HCT116 (cell line): ENCODE results near the gene ATP1B4. TPM values are rescaled to one million over a fixed set of nuclear protein-coding genes. Genes with fewer than 3 reads are reported as not detected.

Experiments used
- ATAC-seq: fragments of 200-7000 bp; cut with Tn5 transposase; 2 replicates; pipeline ENCODE4 v1.9.1; 2020; ENCODE audit warnings: mild to moderate bottlenecking, moderate library complexity
- BruUV-seq: library from RNA; stranded (reverse); fragments of 400-500 nt; replicated peaks from 2 replicates; lab custom pipeline; 2021; lab: Mats Ljungman, UMichigan
- CTCF ChIA-PET: fragments of 300-600 bp; sonication (Branson Sonifier 250); formaldehyde crosslinking; loops from one replicate; lab custom pipeline; 2021; ENCODE audit warnings: antibody characterized with exemption; lab: Charles Lee
- POLR2A ChIA-PET: fragments of 300-600, 350-600 bp; sonication (Branson Sonifier 250); formaldehyde crosslinking; loops from one replicate; lab custom pipeline; 2021; ENCODE audit warnings: antibody characterized with exemption; lab: Charles Lee
- RAD21 ChIA-PET, 2 experiments: fragments of 300-600 bp; sonication (Branson Sonifier 250); formaldehyde crosslinking; loops; one replicate each; lab custom pipeline; 2023; ENCODE audit warnings: low total read pairs in 2 of 2; ENCODE audit not compliant: uncharacterized antibody in 2 of 2, unreplicated experiment in 2 of 2, low non-redundant PET in 1 of 2; lab: Charles Lee
- DNase-seq: peaks from one replicate; pipeline ENCODE4 v3.0.0-alpha.2; 2010; ENCODE audit warnings: low read depth, low spot score
- H2AFZ ChIP-seq: fragments of 200-600 bp; shearing (Covaris generic), sonication (generic); 2 replicates; pipeline ENCODE4 v1.6.1; 2017; ENCODE audit warnings: low read depth, mixed run types, mixed read lengths, antibody characterized with exemption, low read length; ENCODE audit not compliant: poor library complexity, severe bottlenecking
- H3K27ac ChIP-seq: 2 replicates; pipeline ENCODE4 v1.5.1; 2012; ENCODE audit warnings: low read depth, low read length
- H3K27me3 ChIP-seq: fragments of 200-600 bp; sonication (generic); 2 replicates; pipeline ENCODE4 v1.6.1; 2016; ENCODE audit warnings: mixed run types, low read length, mixed read lengths; ENCODE audit not compliant: insufficient read depth
- H3K36me3 ChIP-seq, 2 experiments: fragments of 200-500 bp in 1 of 2; fragments of 200-600 bp in 1 of 2; sonication (Bioruptor generic) in 1 of 2; sonication (generic) in 1 of 2; 2 replicates each; pipeline versions ENCODE4 v1.5.1 to v1.6.1; 2014 to 2016; ENCODE audit warnings: low read length in 2 of 2, inconsistent platforms in 1 of 2, mixed read lengths in 1 of 2, mixed run types in 1 of 2; ENCODE audit not compliant: insufficient read depth in 2 of 2, control insufficient read depth in 1 of 2
- H3K4me1 ChIP-seq, 2 experiments: fragments of 200-600 bp in 1 of 2; sonication (generic) in 1 of 2; 2 replicates each; pipeline versions ENCODE4 v1.5.1 to v1.6.1; 2012 to 2017; ENCODE audit warnings: low read length in 2 of 2, inconsistent platforms in 1 of 2, mild to moderate bottlenecking in 1 of 2, mixed read lengths in 1 of 2, mixed run types in 1 of 2, moderate library complexity in 1 of 2; ENCODE audit not compliant: insufficient read depth in 2 of 2, control insufficient read depth in 1 of 2
- H3K4me2 ChIP-seq: fragments of 200-600 bp; sonication (generic); 2 replicates; pipeline ENCODE4 v1.6.1; 2017; ENCODE audit warnings: mixed run types, low read length, mixed read lengths
- H3K4me3 ChIP-seq, 2 experiments: fragments of 200-600 bp in 1 of 2; sonication (generic) in 1 of 2; replicated peaks in 1 of 2; 2 replicates each; pipeline ENCODE4 v1.5.1; 2011 to 2016; ENCODE audit warnings: low read length in 2 of 2, control low read depth in 1 of 2, low read depth in 1 of 2, mild to moderate bottlenecking in 1 of 2, mixed read lengths in 1 of 2, mixed run types in 1 of 2
- H3K79me2 ChIP-seq: fragments of 200-600 bp; sonication (generic); 2 replicates; pipeline ENCODE4 v1.6.1; 2017; ENCODE audit warnings: mild to moderate bottlenecking, mixed run types, low read length, moderate library complexity, mixed read lengths; ENCODE audit not compliant: insufficient read depth
- H3K9ac ChIP-seq: fragments of 200-600 bp; sonication (generic); 2 replicates; pipeline ENCODE4 v1.6.1; 2016; ENCODE audit warnings: low read length, mixed read lengths
- H3K9me2 ChIP-seq: fragments of 200-600 bp; sonication (generic), shearing (Covaris generic); 2 replicates; pipeline ENCODE4 v1.6.1; 2017; ENCODE audit warnings: mixed run types, mild to moderate bottlenecking, moderate library complexity; ENCODE audit not compliant: insufficient read depth
- H3K9me3 ChIP-seq, 2 experiments: fragments of 200-500 bp in 1 of 2; fragments of 200-600 bp in 1 of 2; sonication (Bioruptor generic) in 1 of 2; sonication (generic) in 1 of 2; 2 replicates each; pipeline ENCODE4 v1.6.1; 2014 to 2017; ENCODE audit warnings: low read length in 2 of 2, mixed read lengths in 2 of 2, inconsistent platforms in 1 of 2, low read depth in 1 of 2, mild to moderate bottlenecking in 1 of 2, mixed run types in 1 of 2, moderate library complexity in 1 of 2; ENCODE audit not compliant: control insufficient read depth in 1 of 2, insufficient read depth in 1 of 2
- H4K20me1 ChIP-seq: fragments of 200-600 bp; sonication (generic), shearing (Covaris generic); 2 replicates; pipeline ENCODE4 v1.6.1; 2017; ENCODE audit warnings: mixed run types, mild to moderate bottlenecking, moderate library complexity; ENCODE audit not compliant: insufficient read depth
- CEBPB ChIP-seq: IDR thresholded peaks from 2 replicates; pipeline ENCODE4 v1.6.1; 2012; ENCODE audit warnings: low read depth
- CTCF ChIP-seq, 3 experiments: fragments of 200-600 bp in 1 of 3; sonication (generic) in 1 of 3; IDR thresholded peaks in 2 of 3; conservative IDR thresholded peaks in 1 of 3; 2 replicates each; pipeline ENCODE4 v1.5.1; 2012 to 2017; ENCODE audit warnings: low read depth in 2 of 3, low read length in 2 of 3, antibody characterized with exemption in 1 of 3, borderline replicate concordance in 1 of 3, control low read depth in 1 of 3, mild to moderate bottlenecking in 1 of 3, mixed read lengths in 1 of 3, mixed run types in 1 of 3, moderate library complexity in 1 of 3; ENCODE audit not compliant: insufficient read depth in 1 of 3
- ELF1 ChIP-seq: IDR thresholded peaks from 2 replicates; pipeline ENCODE4 v1.6.1; 2012; ENCODE audit warnings: low read depth, borderline replicate concordance
- EZH2phosphoT487 ChIP-seq: fragments of 200-600 bp; IDR thresholded peaks from 2 replicates; pipeline ENCODE4 v1.6.1; 2018; ENCODE audit warnings: antibody characterized with exemption, borderline replicate concordance
- FOSL1 ChIP-seq: IDR thresholded peaks from 2 replicates; pipeline ENCODE4 v1.6.1; 2012; ENCODE audit warnings: low read depth
- JUND ChIP-seq: IDR thresholded peaks from 2 replicates; pipeline ENCODE4 v1.6.1; 2012
- MAX ChIP-seq: IDR thresholded peaks from 2 replicates; pipeline ENCODE4 v1.6.1; 2012
- RAD21 ChIP-seq: IDR thresholded peaks from 2 replicates; pipeline ENCODE4 v1.6.1; 2012; ENCODE audit warnings: low read depth, mild to moderate bottlenecking
- SIN3A ChIP-seq: IDR thresholded peaks from 2 replicates; pipeline ENCODE4 v1.6.1; 2012; ENCODE audit warnings: low read depth
- TCF7L2 ChIP-seq: IDR thresholded peaks from 2 replicates; pipeline ENCODE4 v1.7.0; 2011; ENCODE audit warnings: borderline replicate concordance, inconsistent platforms; ENCODE audit not compliant: insufficient read depth, insufficient read length; ENCODE audit errors: extremely low read depth
- YY1 ChIP-seq: IDR thresholded peaks from 2 replicates; pipeline ENCODE4 v1.6.1; 2011; ENCODE audit warnings: low read length, low read depth, moderate library complexity, mild to moderate bottlenecking; ENCODE audit not compliant: insufficient replicate concordance; ENCODE audit errors: extremely low read depth
- ZBTB33 ChIP-seq: IDR thresholded peaks from 2 replicates; pipeline ENCODE4 v1.6.1; 2011; ENCODE audit warnings: mild to moderate bottlenecking, low read length, moderate library complexity; ENCODE audit not compliant: insufficient replicate concordance; ENCODE audit errors: extremely low read depth
- ZNF274 ChIP-seq: fragments of 200-500 bp; sonication (Bioruptor generic); IDR thresholded peaks from 2 replicates; pipeline ENCODE4 v1.6.1; 2014; ENCODE audit warnings: mild to moderate bottlenecking, low read depth, low read length, inconsistent platforms
- intact Hi-C: fragments of 100-400 bp; cut with micrococcal nuclease; formaldehyde crosslinking; loops from 2 replicates; pipeline ENCODE4 v1.10.0; 2022
- total RNA-seq: library from RNA; stranded (reverse); gene quantifications from one replicate; pipeline ENCODE4 v1.2.1, GENCODE V29; 2021; ENCODE audit not compliant: unreplicated experiment

The ATP1B4 gene
- total RNA-seq, 1 experiment from 2014 or later, result not detected

GRCh38 chrX:120377179-120377578 is 15.3 kb downstream of the ATP1B4 start:
- H3K4me3 ChIP-seq, result no peak overlapping the region
- no peaks in the 10 kb centered on the region for H4K20me1 ChIP-seq
- no peak for ATAC-seq
- CTCF ChIA-PET, result interaction anchor here (1.2 kb wide), 1 partner anchor 109 kb away, joined by 3 read pairs; no protein-coding TSS in a partner anchor
- no peaks in the 10 kb centered on the region for H3K9me2 ChIP-seq
- no peaks in the 10 kb centered on the region for H3K4me1 ChIP-seq
- no peak overlapping the region for H3K9ac ChIP-seq
- no peaks in the 10 kb centered on the region for H3K9me3 ChIP-seq
- no peaks in the 10 kb centered on the region for H3K79me2 ChIP-seq
- H3K4me2 ChIP-seq, result no peak overlapping the region
- no peaks in the 10 kb centered on the region for H3K27me3 ChIP-seq
- BruUV-seq, result no TSS peak
- H2AFZ ChIP-seq, result no peak overlapping the region
- no peak overlapping the region for H3K27ac ChIP-seq
- intact Hi-C loops, result no loop called here
- no peak for TF ChIP-seq FOSL1
- TF ChIP-seq ELF1, result no peak
- TF ChIP-seq, all 23 proteins: peak for 0
- POLR2A ChIA-PET, result no interaction called here
- no peaks in the 10 kb centered on the region for H3K36me3 ChIP-seq
- no peak for DNase-seq
- RAD21 ChIA-PET, result no interaction called here

- no TSS peak for BruUV-seq
- Histone ChIP-seq H3K27me3 (no peaks in the 10 kb centered on the region), H3K27ac (no peak overlapping the region), H3K4me3 (no peak overlapping the region), H3K36me3 (no peaks in the 10 kb centered on the region), H3K79me2 (no peaks in the 10 kb centered on the region), H3K4me1 (no peaks in the 10 kb centered on the region)
- intact Hi-C loops, result no loop called here
- TF ChIP-seq SIN3A, result no peak
- TF ChIP-seq CEBPB, result no peak
- no peak for TF ChIP-seq ZNF274
- no peak for TF ChIP-seq RAD21
- no peak for TF ChIP-seq ELF1
- no peak for TF ChIP-seq TCF7L2
- TF ChIP-seq CTCF (IDR thresholded peaks at IDR 0.05 in 2 of 3, conservative IDR thresholded peaks at IDR 0.05 in 1 of 3; ENCODE audit: borderline replicate concordance in 1 of 3, insufficient read depth in 1 of 3, low read depth in 2 of 3, low read length in 2 of 3), result no peak
- TF ChIP-seq EZH2phosphoT487, result no peak
- no peak for TF ChIP-seq YY1
- no peak for TF ChIP-seq JUND
- no peak for TF ChIP-seq ZBTB33
- no peak for TF ChIP-seq MAX
- TF ChIP-seq, all 23 proteins: peak for 0
- ChIA-PET RAD21 (no interaction called here), CTCF (no interaction called here), POLR2A (no interaction called here)
- no peak overlapping the region for H3K4me2 ChIP-seq
- ATAC-seq, result no peak
- DNase-seq, result no peak
- H3K9me3 ChIP-seq, result no peaks in the 10 kb centered on the region
- H3K9me2 ChIP-seq, result no peaks in the 10 kb centered on the region
- no peak overlapping the region for H2AFZ ChIP-seq
- H3K9ac ChIP-seq, result no peak overlapping the region
- H4K20me1 ChIP-seq, result no peaks in the 10 kb centered on the region
Observed at GRCh38 chrX:120377715-120378114, 15.8 kb downstream of the ATP1B4 start.
